ENCODE results near the gene WFDC9.
"Not testable (repeated sequence)": the region's sequence is repeated elsewhere in the genome, so short reads cannot be mapped to it uniquely, and the experiment has no call there.

WFDC9 gene

DNA sequence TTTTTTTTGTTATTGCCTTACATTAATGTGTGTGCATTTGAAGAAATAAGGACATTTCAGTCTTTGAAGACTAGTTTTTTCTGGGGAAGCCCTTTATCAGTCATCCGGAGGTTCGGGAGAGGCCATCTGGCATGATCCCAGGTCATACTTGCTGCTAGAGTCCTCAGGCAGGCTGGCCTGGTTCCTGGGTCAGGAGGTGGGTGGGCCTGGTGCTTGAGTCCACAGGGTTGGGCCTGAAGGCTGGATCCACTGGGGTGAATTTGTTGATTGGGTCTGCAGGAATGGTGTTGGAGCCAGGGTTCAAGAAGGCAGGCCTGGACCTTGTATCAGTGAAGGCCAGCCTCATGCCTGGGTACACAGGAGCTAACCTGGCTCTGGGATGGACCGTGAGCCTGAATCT is 15.8 kb upstream of the WFDC9 start:
- no peak overlapping the region for H3K27ac ChIP-seq
- TF ChIP-seq, protein P1, sequence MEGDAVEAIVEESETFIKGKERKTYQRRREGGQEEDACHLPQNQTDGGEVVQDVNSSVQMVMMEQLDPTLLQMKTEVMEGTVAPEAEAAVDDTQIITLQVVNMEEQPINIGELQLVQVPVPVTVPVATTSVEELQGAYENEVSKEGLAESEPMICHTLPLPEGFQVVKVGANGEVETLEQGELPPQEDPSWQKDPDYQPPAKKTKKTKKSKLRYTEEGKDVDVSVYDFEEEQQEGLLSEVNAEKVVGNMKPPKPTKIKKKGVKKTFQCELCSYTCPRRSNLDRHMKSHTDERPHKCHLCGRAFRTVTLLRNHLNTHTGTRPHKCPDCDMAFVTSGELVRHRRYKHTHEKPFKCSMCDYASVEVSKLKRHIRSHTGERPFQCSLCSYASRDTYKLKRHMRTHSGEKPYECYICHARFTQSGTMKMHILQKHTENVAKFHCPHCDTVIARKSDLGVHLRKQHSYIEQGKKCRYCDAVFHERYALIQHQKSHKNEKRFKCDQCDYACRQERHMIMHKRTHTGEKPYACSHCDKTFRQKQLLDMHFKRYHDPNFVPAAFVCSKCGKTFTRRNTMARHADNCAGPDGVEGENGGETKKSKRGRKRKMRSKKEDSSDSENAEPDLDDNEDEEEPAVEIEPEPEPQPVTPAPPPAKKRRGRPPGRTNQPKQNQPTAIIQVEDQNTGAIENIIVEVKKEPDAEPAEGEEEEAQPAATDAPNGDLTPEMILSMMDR (conservative IDR thresholded peaks at IDR 0.05): no peak

DNA sequence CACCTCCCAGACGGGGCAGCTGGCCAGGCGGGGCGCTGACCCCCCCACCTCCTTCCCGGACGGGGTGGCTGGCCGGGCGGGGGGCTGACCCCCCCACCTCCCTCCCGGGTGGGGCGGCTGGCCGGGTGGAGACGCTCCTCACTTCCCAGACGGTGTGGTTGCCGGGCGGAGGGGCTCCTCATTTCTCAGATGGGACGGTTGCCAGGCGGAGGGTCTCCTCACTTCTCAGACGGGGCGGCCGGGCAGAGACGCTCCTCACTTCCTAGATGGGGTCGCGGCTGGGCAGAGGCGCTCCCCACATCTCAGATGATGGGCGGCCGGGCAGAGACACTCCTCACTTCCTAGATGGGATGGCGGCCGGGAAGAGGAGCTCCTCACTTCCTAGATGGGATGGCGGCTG is 14.8 kb upstream of the WFDC9 start:
- not testable (repeated sequence) for H3K27ac ChIP-seq

DNA sequence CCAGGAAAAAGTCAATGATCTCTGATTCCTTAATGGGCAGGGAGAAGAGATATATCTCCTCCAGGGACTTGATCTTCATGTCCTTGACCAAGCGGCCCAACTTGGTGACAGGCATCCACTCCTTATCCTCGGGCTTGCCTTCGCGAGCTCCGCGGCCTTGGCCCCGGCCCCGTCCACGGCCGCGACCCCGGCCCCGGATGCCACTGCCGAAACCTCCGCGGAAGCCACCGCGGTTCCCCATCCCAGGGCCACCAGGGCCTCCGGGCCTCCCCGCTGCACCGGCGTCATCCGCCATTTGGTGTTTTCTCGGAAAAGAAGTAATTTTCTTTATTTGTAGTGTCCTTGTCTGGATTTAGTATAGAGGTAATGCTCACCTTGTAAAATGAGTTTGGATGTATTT is 10.0 kb upstream of the WFDC9 start:
- not testable (repeated sequence) for H3K27ac ChIP-seq

DNA sequence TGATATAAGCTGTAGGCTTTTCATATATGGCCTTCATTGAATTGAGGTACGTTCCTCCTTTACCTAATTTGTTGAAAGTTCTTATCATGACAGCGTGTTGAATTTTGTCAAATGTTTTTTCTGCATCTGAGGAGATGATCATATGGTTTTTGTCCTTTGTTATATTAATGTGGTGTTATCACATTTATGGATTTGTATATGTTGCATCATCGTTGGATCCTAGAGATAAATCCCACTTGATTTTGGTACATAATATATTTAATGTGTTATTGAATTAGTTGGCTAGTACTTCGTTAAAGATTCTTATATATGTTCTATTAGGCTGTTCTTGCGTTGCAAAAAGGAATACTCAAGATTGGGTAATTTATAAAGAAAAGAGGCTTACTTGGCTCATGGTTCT is 8.6 kb upstream of the WFDC9 start:
- no peak overlapping the region for H3K27ac ChIP-seq
- TF ChIP-seq, protein P1 (conservative IDR thresholded peaks at IDR 0.05): no peak

DNA sequence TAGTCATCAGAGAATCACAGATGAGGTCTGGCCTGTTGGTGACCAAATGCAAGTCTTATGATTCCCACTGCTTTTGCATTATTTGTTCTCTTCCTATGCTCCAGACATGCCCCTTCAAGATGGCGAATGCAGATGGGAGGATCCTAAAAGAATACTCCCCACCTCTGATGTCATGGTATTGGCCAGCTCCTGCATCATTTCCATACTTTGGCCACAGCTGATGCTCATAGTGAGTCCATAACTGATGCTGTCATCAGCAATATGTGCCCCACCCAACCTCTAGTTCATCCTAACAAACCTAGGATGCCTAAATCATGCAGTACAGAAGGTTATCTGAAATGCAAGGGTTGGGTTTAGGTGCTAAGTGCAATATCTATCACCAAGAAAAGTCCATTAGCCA is 5.4 kb upstream of the WFDC9 start:
- TF ChIP-seq, protein P1 (conservative IDR thresholded peaks at IDR 0.05): no peak
- H3K27ac ChIP-seq: no peak overlapping the region

DNA sequence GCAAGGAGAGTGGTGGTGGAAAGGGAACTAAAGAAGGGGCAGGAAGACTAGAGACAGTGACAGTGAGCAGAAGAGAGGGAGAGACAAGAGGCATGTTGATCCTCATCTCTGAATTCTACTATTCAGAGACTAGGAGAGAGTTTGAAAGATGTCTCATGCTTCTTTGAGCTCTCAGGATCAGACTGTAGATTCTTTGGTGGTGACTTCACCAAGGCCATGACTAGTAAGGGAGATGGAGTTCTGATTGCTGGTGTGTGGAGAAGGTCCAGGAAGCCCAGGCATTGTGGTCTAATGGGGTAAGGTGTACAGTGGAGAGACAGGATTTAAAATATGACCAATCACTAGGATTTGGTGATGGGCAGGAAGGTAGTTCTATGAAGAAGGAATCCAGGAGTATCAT is 713 bp downstream of the WFDC9 start:
- TF ChIP-seq, protein P1 (conservative IDR thresholded peaks at IDR 0.05): no peak
- no peak overlapping the region for H3K27ac ChIP-seq

DNA sequence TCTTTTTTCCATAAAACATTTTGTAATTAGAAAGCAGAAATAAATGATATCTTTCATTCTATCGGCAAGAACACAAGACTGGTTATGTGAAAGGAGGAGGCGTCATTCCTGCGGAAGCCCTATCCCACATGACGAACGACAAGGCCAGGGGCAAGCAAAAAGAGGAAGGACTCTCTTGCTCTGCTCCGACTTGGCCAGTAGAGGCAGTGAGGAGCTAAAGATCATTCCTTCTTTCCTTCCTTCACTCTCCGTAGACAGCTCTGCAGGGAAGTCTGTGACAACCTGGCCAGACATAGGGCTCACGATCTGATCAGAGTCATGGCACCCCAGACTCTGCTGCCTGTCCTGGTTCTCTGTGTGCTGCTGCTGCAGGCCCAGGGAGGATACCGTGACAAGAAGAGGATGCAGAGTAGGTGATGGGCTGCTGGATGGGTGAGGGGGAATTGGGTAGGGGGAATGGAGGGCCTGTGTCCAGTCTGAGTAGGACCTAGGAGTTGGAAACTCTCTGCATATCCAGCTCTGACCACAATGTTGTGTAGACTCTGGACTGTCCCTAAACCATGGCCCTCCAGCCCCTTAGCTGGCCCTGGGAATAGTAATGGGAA is 1.5 kb downstream of the WFDC9 start, which contains the start of gene WFDC10A:
Gene WFDC10A (plus strand): TSS at position 244 of the 605 bp plus-strand sequence. CDS start 75 bp downstream, at position 319.
- no peak within 1 kb of the TSS for H3K27ac ChIP-seq
- TF ChIP-seq, protein P1 (conservative IDR thresholded peaks at IDR 0.05): peak; percentile 81

DNA sequence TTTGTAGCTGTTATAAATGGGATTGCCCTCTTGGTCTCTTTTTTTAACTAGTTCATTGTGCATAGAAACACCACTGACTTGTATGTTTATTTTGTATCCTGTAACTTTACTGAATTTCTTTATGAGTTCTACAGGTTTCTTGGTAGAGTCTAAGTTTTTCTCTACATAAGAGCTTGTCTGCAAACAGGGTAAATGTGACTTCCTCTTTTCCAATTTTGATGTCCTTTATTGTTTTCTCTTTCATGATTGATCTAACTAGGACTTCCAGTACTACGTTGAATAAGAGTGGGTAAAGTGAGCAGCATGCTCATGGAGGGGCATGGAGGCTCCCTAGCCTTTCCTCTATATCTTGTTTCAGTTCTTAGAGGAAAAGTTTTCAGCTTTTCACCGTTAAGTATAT is 4.5 kb downstream of the WFDC9 start:
- TF ChIP-seq, protein P1 (conservative IDR thresholded peaks at IDR 0.05): no peak
- H3K27ac ChIP-seq: no peak overlapping the region

DNA sequence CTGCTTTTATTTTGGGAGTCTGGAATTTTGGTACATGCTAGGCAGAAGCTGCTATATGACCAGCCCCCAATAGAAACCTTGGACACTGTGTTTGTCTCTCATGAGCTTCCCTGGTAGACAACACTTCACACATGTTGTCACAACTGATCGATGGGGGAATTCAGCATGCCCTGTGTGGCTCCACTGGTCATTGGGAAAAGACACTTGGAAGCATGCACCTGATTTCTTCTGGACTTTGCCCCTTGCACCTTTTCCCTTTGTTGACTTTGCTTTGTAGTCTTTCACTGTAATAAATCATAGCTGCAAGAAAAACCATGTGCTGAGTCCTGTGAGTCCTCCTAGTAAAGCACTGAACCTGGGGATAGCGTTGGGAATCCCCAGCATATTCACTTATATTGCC is 9.5 kb downstream of the WFDC9 start:
- H3K27ac ChIP-seq: no peak overlapping the region
- TF ChIP-seq, protein P1 (conservative IDR thresholded peaks at IDR 0.05): no peak
